Right lobe of liver (tissue), 4 donors: Measurements from ENCODE around the gene BRIP1.

Experiments
- CTCF ChIP-seq, 4 donors: fragments of 200-600 bp in 3 of 4; fragments of 450-650 bp in 1 of 4; IDR thresholded peaks; one replicate each; pipeline versions ENCODE4 v1.5.1 to v1.8.0; 2016 to 2022; ENCODE audit warnings: antibody characterized with exemption in 4 of 4, mild to moderate bottlenecking in 2 of 4
- POLR2A ChIP-seq: fragments of 450-650 bp; IDR thresholded peaks from one replicate; pipeline ENCODE4 v1.6.1; 2017; ENCODE audit warnings: antibody characterized with exemption, mild to moderate bottlenecking
- donor health status: DM: no; HTN: no; CAD: no.
- donor health status: DM: no; HTN: no; CAD: no.
- donor health status: DM: no; HTN: yes; CAD: no.

GRCh38 chr17:61704935-61705449, 158.3 kb downstream of the BRIP1 start:
- TF ChIP-seq CTCF (IDR thresholded peaks at IDR 0.05) (no peak), POLR2A (no peak)
